Neural progenitor cell (in vitro differentiated cells): Measurements from ENCODE around the gene FBRSL1. TPM values are rescaled to one million over a fixed set of nuclear protein-coding genes. Genes with fewer than 3 reads are reported as not detected.
A peak's percentile ranks its signal among the peaks of the same experiment; 100 is the strongest.

Source experiments
- DNase-seq: peaks from one replicate; pipeline ENCODE4 v3.0.0-alpha.2; 2016; ENCODE audit warnings: low spot score
- H2AFZ ChIP-seq: fragments of 200-600 bp; sonication (generic); replicated peaks from 2 replicates; pipeline ENCODE4 v1.6.1; 2016; ENCODE audit warnings: antibody characterized with exemption
- H3F3A ChIP-seq: fragments of 200-600 bp; sonication (generic); 2 replicates; pipeline ENCODE4 v1.6.1; 2016; ENCODE audit warnings: antibody characterized with exemption, low read depth
- H3K27ac ChIP-seq: fragments of 200-600 bp; sonication (generic); 2 replicates; pipeline ENCODE4 v1.5.1; 2016; ENCODE audit warnings: mild to moderate bottlenecking
- H3K27me3 ChIP-seq: fragments of 200-600 bp; sonication (generic); 2 replicates; pipeline ENCODE4 v1.6.1; 2016; ENCODE audit warnings: mild to moderate bottlenecking, moderate library complexity
- H3K36me3 ChIP-seq: fragments of 200-600 bp; sonication (generic); 2 replicates; pipeline ENCODE4 v1.5.1; 2016
- H3K4me1 ChIP-seq: fragments of 200-600 bp; sonication (generic); 2 replicates; pipeline ENCODE4 v1.6.1; 2016; ENCODE audit warnings: mixed run types
- H3K4me2 ChIP-seq: fragments of 200-600 bp; sonication (generic); 2 replicates; pipeline ENCODE4 v1.6.1; 2016
- H3K4me3 ChIP-seq: fragments of 200-600 bp; sonication (generic); 2 replicates; pipeline ENCODE4 v1.5.1; 2016
- H3K79me2 ChIP-seq: fragments of 200-600 bp; sonication (generic); 2 replicates; pipeline ENCODE4 v1.6.1; 2016; ENCODE audit warnings: low read depth
- H3K9ac ChIP-seq: fragments of 200-600 bp; sonication (generic); 2 replicates; pipeline ENCODE4 v1.6.1; 2016
- H3K9me3 ChIP-seq: fragments of 200-600 bp; sonication (generic); 2 replicates; pipeline ENCODE4 v1.5.1; 2016; ENCODE audit warnings: low read depth
- H4K20me1 ChIP-seq: fragments of 200-600 bp; sonication (generic); 2 replicates; pipeline ENCODE4 v1.6.1; 2016; ENCODE audit warnings: low read depth
- H3K27ac Mint-ChIP-seq: 3 replicates; pipeline ENCODE4 v1.8.0; 2021; ENCODE audit warnings: mixed read lengths
- H3K27me3 Mint-ChIP-seq: 2 replicates; pipeline ENCODE4 v1.8.0; 2022; ENCODE audit warnings: low read depth, mild to moderate bottlenecking, inconsistent platforms, moderate library complexity, mixed read lengths; ENCODE audit not compliant: insufficient read depth
- H3K36me3 Mint-ChIP-seq: 3 replicates; pipeline ENCODE4 v1.8.0; 2021; ENCODE audit warnings: mixed read lengths
- H3K4me1 Mint-ChIP-seq: 3 replicates; pipeline ENCODE4 v1.8.0; 2021; ENCODE audit warnings: mixed read lengths
- H3K4me3 Mint-ChIP-seq: 3 replicates; pipeline ENCODE4 v1.8.0; 2021; ENCODE audit warnings: mild to moderate bottlenecking, moderate library complexity, mixed read lengths
- H3K9me3 Mint-ChIP-seq: 3 replicates; pipeline ENCODE4 v1.8.0; 2020; ENCODE audit warnings: mixed read lengths
- CTCF ChIP-seq: fragments of 200-600 bp; sonication (generic); IDR thresholded peaks from 2 replicates; pipeline ENCODE4 v1.5.1; 2017; ENCODE audit warnings: antibody characterized with exemption, mild to moderate bottlenecking
- EZH2 ChIP-seq: fragments of 200-600 bp; sonication (generic); IDR thresholded peaks from 2 replicates; pipeline ENCODE4 v1.6.1; 2017; ENCODE audit warnings: antibody characterized with exemption, mild to moderate bottlenecking, moderate library complexity
- EZH2phosphoT487 ChIP-seq: fragments of 200-600 bp; sonication (generic); IDR thresholded peaks from 2 replicates; pipeline ENCODE4 v1.6.1; 2017; ENCODE audit warnings: antibody characterized with exemption
- total RNA-seq: library from RNA; depleted of rRNA; stranded (reverse); fragments of >200 nt; gene quantifications from 2 replicates; pipeline ENCODE4 v1.2.3, GENCODE V29; 2015; ENCODE audit warnings: low replicate concordance

Gene FBRSL1
- total RNA-seq, 1 donor from 2014 or later: 7.4 TPM

DNA sequence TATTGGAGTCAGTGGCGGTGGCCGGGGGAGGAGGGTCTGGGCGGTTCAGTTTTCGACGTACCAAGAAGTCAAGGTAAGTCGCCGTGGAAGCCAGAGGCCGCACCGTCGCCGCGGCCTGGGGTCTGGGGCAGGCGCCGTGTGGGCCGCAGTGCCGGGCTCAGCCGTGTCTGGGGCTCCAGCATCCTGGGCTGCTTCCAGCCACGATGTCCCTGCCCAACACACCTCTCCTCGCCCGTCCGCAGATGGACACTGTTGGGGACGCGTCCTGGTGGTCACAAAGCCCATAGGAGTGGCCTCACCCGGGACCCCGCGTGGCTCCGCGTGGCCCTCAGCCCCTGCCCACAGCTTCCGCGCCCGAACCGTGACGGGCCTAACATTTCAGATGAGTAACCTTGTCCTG lies 59.1 kb downstream of the FBRSL1 start:
- no peaks in the 10 kb centered on the region for H3K79me2 ChIP-seq
- peaks cover 21% of the 10 kb centered on the region for H3K4me1 ChIP-seq
- no peak overlapping the region for H3K27ac ChIP-seq
- Mint-ChIP-seq H3K27me3 (peaks cover 14% of the 10 kb centered on the region), H3K4me3 (no peak overlapping the region), H3K27ac (no peak overlapping the region), H3K9me3 (no peaks in the 10 kb centered on the region), H3K4me1 (peaks cover 24% of the 10 kb centered on the region), H3K36me3 (peaks cover 4% of the 10 kb centered on the region)
- peaks cover 28% of the 10 kb centered on the region for H4K20me1 ChIP-seq
- no peak overlapping the region for H2AFZ ChIP-seq
- H3K36me3 ChIP-seq: no peaks in the 10 kb centered on the region
- peaks cover 10% of the 10 kb centered on the region for H3F3A ChIP-seq
- peaks cover 97% of the 10 kb centered on the region for H3K27me3 ChIP-seq
- DNase-seq: no peak
- no peak overlapping the region for H3K9ac ChIP-seq
- no peak overlapping the region for H3K4me3 ChIP-seq
- TF ChIP-seq EZH2: no peak
- TF ChIP-seq CTCF: no peak
- no peak for TF ChIP-seq EZH2phosphoT487
- no peaks in the 10 kb centered on the region for H3K9me3 ChIP-seq
- H3K4me2 ChIP-seq: no peak overlapping the region

DNA sequence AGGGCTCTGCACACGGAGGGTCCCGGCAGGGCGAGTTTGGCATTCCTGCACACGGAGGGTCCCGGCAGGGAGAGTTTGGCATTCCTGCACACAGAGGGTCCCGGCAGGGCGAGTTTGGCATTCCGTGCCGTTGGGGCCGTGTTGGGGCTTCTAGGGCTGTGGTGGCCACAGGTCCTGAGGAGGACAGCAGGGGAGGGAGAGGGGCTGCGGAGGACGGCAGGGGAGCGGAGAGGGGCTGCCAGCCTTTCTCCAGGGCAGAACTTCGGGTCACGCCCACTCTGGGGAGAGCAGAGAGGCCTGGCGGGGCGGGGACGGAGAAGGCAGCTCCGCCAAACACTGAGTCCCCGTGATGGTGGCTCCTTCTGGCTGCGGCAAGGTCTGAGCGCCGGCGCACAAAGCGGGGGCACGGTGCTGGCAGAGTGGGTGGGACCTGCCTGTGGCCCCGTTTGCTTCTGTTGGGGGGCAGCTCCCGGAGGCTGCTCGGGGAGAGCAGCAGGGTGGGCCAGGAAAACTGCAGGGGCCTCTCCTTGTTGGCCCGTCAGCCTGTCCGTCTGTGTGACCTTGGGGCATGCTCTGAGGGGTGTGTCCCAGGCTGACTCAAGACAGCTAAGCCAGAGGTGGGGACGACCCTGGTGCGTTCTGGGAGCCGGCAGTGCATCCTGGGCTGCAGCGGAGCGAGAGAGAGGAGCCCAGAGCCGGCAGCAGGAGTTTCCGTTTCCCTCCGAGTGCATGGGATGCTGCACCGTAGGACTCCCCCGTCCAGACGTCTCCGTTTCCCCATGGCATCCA lies 60.3 kb downstream of the FBRSL1 start:
- Mint-ChIP-seq H3K27me3 (peaks cover 16% of the 10 kb centered on the region), H3K9me3 (no peaks in the 10 kb centered on the region), H3K4me3 (peak overlapping the region; percentile 69), H3K4me1 (peaks cover 21% of the 10 kb centered on the region), H3K36me3 (no peaks in the 10 kb centered on the region), H3K27ac (no peak overlapping the region)
- H3F3A ChIP-seq: peaks cover 10% of the 10 kb centered on the region
- H2AFZ ChIP-seq: no peak overlapping the region
- peaks cover 28% of the 10 kb centered on the region for H4K20me1 ChIP-seq
- H3K79me2 ChIP-seq: no peaks in the 10 kb centered on the region
- H3K9ac ChIP-seq: no peak overlapping the region
- H3K4me2 ChIP-seq: peak overlapping the region; percentile 82
- peak; percentile 82 for DNase-seq
- H3K36me3 ChIP-seq: no peaks in the 10 kb centered on the region
- peaks cover 21% of the 10 kb centered on the region for H3K4me1 ChIP-seq
- H3K27ac ChIP-seq: no peak overlapping the region
- no peak for TF ChIP-seq CTCF
- peak; percentile 30 for TF ChIP-seq EZH2phosphoT487
- TF ChIP-seq EZH2: no peak
- H3K9me3 ChIP-seq: no peaks in the 10 kb centered on the region
- peak overlapping the region; percentile 45 for H3K4me3 ChIP-seq
- peaks cover 96% of the 10 kb centered on the region for H3K27me3 ChIP-seq

DNA sequence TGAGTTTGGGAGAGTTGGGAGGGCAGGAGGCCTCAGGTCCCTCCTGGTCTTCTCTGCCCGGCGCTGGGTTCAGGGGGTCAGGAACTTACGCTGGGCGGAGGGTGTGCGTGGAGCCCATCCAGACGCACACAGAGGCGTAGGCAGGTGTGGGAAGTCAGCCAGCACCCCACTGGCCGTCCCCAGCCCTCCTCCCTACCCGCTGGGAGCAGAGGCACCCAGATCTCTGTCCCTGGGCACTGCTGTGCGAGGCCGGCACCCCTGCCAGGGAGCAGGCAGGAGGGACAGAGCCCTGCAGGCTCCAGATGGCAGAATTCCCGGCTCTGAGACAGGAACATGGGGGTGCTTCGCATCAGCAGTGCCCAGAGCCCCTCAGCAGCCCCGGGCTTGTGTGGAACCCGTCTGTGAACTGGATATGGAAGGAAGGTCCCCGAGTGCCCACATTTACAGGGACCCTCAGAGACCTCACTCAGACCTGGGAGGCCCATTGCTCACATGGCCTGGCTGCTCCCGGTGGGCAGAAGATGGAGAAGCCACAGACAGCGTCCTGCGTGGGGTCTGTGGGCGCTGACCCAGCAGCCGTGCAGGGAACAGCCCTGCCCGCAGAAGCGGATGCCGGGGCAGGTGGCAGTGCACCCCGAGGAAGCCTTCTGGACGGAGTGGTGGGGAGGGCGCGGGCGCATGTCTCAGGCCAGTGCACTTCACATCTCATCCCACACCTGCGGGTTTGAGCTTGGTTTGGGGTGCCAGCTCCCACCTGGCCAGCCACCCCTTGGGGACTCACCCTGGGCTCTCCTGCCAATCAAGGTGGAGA lies 61.1 kb downstream of the FBRSL1 start:
- Histone ChIP-seq H3K36me3 (no peaks in the 10 kb centered on the region), H3K9ac (no peak overlapping the region), H3F3A (peaks cover 10% of the 10 kb centered on the region), H3K79me2 (no peaks in the 10 kb centered on the region), H3K4me1 (peaks cover 16% of the 10 kb centered on the region), H3K9me3 (no peaks in the 10 kb centered on the region), H3K4me2 (peak overlapping the region; percentile 82), H3K27ac (no peak overlapping the region), H4K20me1 (peaks cover 26% of the 10 kb centered on the region), H3K4me3 (peak overlapping the region; percentile 45), H2AFZ (no peak overlapping the region), H3K27me3 (peaks cover 95% of the 10 kb centered on the region)
- Mint-ChIP-seq H3K4me1 (peaks cover 17% of the 10 kb centered on the region), H3K9me3 (no peaks in the 10 kb centered on the region), H3K27ac (no peak overlapping the region), H3K4me3 (no peak overlapping the region), H3K36me3 (no peaks in the 10 kb centered on the region), H3K27me3 (peaks cover 16% of the 10 kb centered on the region)
- DNase-seq: no peak
- TF ChIP-seq EZH2phosphoT487 (no peak), EZH2 (no peak), CTCF (no peak)
